Sigmoid colon (tissue), 7 donors: Measurements from ENCODE around the gene SLC7A6. TPM values are rescaled to one million over a fixed set of nuclear protein-coding genes. Genes with fewer than 3 reads are reported as not detected.

Source experiments
- DNase-seq: peaks from one replicate; pipeline ENCODE4 v3.0.0-alpha.2; 2019
- H3K27ac ChIP-seq, 4 donors: fragments of 200-600 bp; sonication (generic); one replicate each; pipeline ENCODE4 v1.5.1; 2016 to 2019; ENCODE audit warnings: mild to moderate bottlenecking in 1 of 4
- H3K27me3 ChIP-seq, 3 donors: fragments of 200-600 bp; sonication (generic); one replicate each; pipeline ENCODE4 v1.5.1; 2019; ENCODE audit warnings: mild to moderate bottlenecking in 1 of 3
- H3K36me3 ChIP-seq, 4 donors: fragments of 200-600 bp; sonication (generic); one replicate each; pipeline ENCODE4 v1.5.1; 2016 to 2019
- H3K4me1 ChIP-seq, 4 donors: fragments of 200-600 bp; sonication (generic); one replicate each; pipeline ENCODE4 v1.5.1; 2017 to 2019
- H3K4me3 ChIP-seq, 4 donors: fragments of 200-600 bp; sonication (generic); one replicate each; pipeline ENCODE4 v1.5.1; 2017 to 2019; ENCODE audit warnings: mild to moderate bottlenecking in 2 of 4, moderate library complexity in 1 of 4
- H3K9me3 ChIP-seq, 4 donors: fragments of 200-600 bp in 3 of 4; sonication (generic) in 3 of 4; one replicate each; pipeline versions ENCODE4 v1.5.1 to v1.6.1; 2013 to 2019
- EP300 ChIP-seq, 4 donors: sonication (generic); formaldehyde crosslinking; IDR thresholded peaks; one replicate each; pipeline ENCODE4 v1.6.1; 2017; ENCODE audit warnings: antibody characterized with exemption in 4 of 4
- POLR2A ChIP-seq, 2 donors: fragments of 450-650 bp; IDR thresholded peaks; one replicate each; pipeline ENCODE4 v1.6.1; 2016; ENCODE audit warnings: antibody characterized with exemption in 2 of 2, mild to moderate bottlenecking in 2 of 2, moderate library complexity in 2 of 2
- POLR2AphosphoS5 ChIP-seq, 4 donors: sonication (generic); formaldehyde crosslinking; IDR thresholded peaks; one replicate each; pipeline ENCODE4 v1.6.1; 2017; ENCODE audit warnings: antibody characterized with exemption in 4 of 4
- WGBS, 2 donors: extraction: QIAGEN DNeasy Blood & Tissue Kit; methylation state at CpG; one replicate each; pipeline ENCODE4 v1.1.7; 2013; 5-methylcytosine and 5-hydroxymethylcytosine counted together
- intact Hi-C: fragments of 100-400 bp; cut with DNase I; formaldehyde crosslinking; loops from one replicate; pipeline ENCODE4 v1.15.1; 2023
- polyA plus RNA-seq, 3 donors: library from polyadenylated mRNA; stranded (reverse); fragments of 200-250 nt; gene quantifications; one replicate each; pipeline ENCODE4 v1.2.3, GENCODE V29; 2013
- total RNA-seq, 4 donors: library from RNA; depleted of rRNA; stranded (reverse); fragments of >200 nt; gene quantifications; one replicate each; pipeline ENCODE4 v1.1.0, GENCODE V29; 2016
- TF ChIP-seq, protein P1 (sequence below), 4 experiments: fragments of 450-650 bp in 3 of 4; fragments of 200-600 bp in 1 of 4; IDR thresholded peaks; one replicate each; pipeline ENCODE4 v1.5.1; 2016 to 2019; ENCODE audit warnings: antibody characterized with exemption in 4 of 4, mild to moderate bottlenecking in 3 of 4, moderate library complexity in 2 of 4
- donor health status: healthy with polysubstance abuse.
- donor health status: Bipolar disorder and iron deficiency.
- donor health status: healthy.

The SLC7A6 gene
- total and polyA plus RNA-seq, 7 donors = 1.8 to 40.7 (median 26.8) TPM

DNA sequence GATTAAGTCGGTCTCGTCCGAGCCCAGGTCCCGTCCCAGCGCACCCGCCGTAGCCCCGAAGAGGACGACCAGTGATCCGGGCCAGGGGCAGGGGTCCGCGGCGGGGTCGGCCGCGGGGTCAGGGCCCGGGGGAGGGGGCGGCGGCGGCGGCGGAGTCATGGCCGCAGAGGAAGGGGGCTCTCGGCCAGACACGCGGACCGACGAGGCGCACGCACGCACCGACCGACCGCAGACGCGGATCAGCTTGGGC, 28.5 kb upstream of the SLC7A6 start, which contains the start of gene ESRP2:
Gene ESRP2 (minus strand): TSS at position 241 of the 250 bp plus-strand sequence. CDS start 82 bp downstream, at position 159.
- WGBS, 2 donors = 1 to 6% methylated on average over 36 of the region's 36 CpGs
- Histone ChIP-seq H3K36me3 (no peaks in the 10 kb centered on the region), H3K27me3 (no peaks in the 10 kb centered on the region), H3K9me3 (no peaks in the 10 kb centered on the region), H3K27ac (peak within 1 kb of the TSS; percentile 74 to 88 (median 80)), H3K4me3 (peak within 1 kb of the TSS; percentile 39 to 73 (median 54)), H3K4me1 (peaks cover 0 to 37% (median 35%) of the 10 kb centered on the region in 4 donors)
- no peak for DNase-seq
- intact Hi-C loops = no loop called here
- TF ChIP-seq EP300 (IDR thresholded peaks at IDR 0.05) (no peak), POLR2A (IDR thresholded peaks at IDR 0.05) (no peak), POLR2AphosphoS5 (IDR thresholded peaks at IDR 0.05) (no peak)
- TF ChIP-seq, protein P1, sequence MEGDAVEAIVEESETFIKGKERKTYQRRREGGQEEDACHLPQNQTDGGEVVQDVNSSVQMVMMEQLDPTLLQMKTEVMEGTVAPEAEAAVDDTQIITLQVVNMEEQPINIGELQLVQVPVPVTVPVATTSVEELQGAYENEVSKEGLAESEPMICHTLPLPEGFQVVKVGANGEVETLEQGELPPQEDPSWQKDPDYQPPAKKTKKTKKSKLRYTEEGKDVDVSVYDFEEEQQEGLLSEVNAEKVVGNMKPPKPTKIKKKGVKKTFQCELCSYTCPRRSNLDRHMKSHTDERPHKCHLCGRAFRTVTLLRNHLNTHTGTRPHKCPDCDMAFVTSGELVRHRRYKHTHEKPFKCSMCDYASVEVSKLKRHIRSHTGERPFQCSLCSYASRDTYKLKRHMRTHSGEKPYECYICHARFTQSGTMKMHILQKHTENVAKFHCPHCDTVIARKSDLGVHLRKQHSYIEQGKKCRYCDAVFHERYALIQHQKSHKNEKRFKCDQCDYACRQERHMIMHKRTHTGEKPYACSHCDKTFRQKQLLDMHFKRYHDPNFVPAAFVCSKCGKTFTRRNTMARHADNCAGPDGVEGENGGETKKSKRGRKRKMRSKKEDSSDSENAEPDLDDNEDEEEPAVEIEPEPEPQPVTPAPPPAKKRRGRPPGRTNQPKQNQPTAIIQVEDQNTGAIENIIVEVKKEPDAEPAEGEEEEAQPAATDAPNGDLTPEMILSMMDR (IDR thresholded peaks at IDR 0.05) = no peak

GRCh38 chr16:68236137-68236825, 28.0 kb upstream of the SLC7A6 start:
- Histone ChIP-seq H3K36me3 (no peaks in the 10 kb centered on the region), H3K27me3 (no peaks in the 10 kb centered on the region), H3K9me3 (no peaks in the 10 kb centered on the region), H3K4me1 (peaks cover 0 to 37% (median 35%) of the 10 kb centered on the region in 4 donors), H3K4me3 (peak overlapping the region in 3 of 4 donors; percentile 49 to 73 (median 58)), H3K27ac (peak overlapping the region; percentile 74 to 88 (median 80))
- intact Hi-C loops = no loop called here
- TF ChIP-seq POLR2A (IDR thresholded peaks at IDR 0.05) (peak in 1 of 2 donors; percentile 77), EP300 (IDR thresholded peaks at IDR 0.05) (no peak), POLR2AphosphoS5 (IDR thresholded peaks at IDR 0.05) (peak in 1 of 4 donors; percentile 52)
- TF ChIP-seq, protein P1 (IDR thresholded peaks at IDR 0.05) = no peak
- peak; percentile 77 for DNase-seq
- WGBS, 2 donors = 3 to 8% methylated on average over 45 of the region's 45 CpGs

- no peaks in the 10 kb centered on the region for H3K27me3 ChIP-seq
- H3K27ac ChIP-seq = peak overlapping the region; percentile 74 to 88 (median 80)
Observed at GRCh38 chr16:68236826-68237242, 27.5 kb upstream of the SLC7A6 start.

DNA sequence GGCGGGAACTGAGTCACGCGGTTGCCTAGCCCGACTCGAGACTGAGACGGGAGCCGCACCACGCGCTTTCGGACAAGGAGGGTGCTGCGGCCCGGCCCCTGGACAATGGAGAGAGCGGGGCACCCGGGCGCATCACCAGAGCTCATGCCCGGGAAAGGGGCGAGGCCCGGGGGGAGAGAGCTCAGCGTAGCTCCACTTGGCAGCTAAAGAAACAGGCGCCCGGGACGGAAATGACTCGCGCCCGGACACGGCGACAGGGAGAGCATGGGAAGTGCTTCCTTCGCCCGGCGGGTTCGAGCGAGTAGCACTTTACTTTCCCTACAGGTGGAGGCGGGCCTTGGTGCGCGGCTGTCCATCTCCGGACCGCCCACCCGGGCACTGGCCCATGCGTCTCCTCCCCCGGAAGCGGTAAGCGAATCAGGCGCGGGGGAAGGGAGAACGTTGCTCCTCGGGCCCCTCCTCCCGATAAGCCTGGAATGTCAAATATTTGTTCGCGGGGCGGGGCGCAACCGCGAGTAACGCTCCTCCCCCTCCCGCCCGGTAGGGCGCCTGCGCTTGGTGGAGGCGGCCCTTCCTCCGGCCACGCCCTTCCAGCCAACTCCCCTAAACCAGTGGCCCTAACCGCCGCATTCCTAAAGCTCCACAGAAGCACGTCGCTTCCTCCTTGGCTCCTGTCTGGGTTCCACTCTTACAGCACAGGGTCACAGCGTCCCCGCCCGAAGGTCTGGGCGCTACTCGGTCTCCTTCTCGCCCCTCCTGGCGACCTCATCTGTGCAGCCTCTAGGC, 26.9 kb upstream of the SLC7A6 start:
- peak; percentile 99 for DNase-seq
- 0% methylated on average over 72 of the region's 72 CpGs for WGBS, 2 donors
- TF ChIP-seq POLR2AphosphoS5 (IDR thresholded peaks at IDR 0.05) (peak; percentile 82 to 95 (median 94)), POLR2A (IDR thresholded peaks at IDR 0.05) (peak; percentile 45 to 76), EP300 (IDR thresholded peaks at IDR 0.05) (peak in 1 of 4 donors; percentile 28)
- TF ChIP-seq, protein P1 (IDR thresholded peaks at IDR 0.05) = no peak
- Histone ChIP-seq H3K27ac (peak overlapping the region; percentile 74 to 88 (median 80)), H3K9me3 (no peaks in the 10 kb centered on the region), H3K4me1 (peaks cover 0 to 37% (median 35%) of the 10 kb centered on the region in 4 donors), H3K36me3 (no peaks in the 10 kb centered on the region), H3K4me3 (peak overlapping the region; percentile 39 to 73 (median 54)), H3K27me3 (no peaks in the 10 kb centered on the region)
- intact Hi-C loops = no loop called here

More at GRCh38 chr16:68236826-68237242, 27.5 kb upstream of the SLC7A6 start:
- TF ChIP-seq POLR2AphosphoS5 (IDR thresholded peaks at IDR 0.05) (no peak), POLR2A (IDR thresholded peaks at IDR 0.05) (no peak), EP300 (IDR thresholded peaks at IDR 0.05) (no peak)
- TF ChIP-seq, protein P1 (IDR thresholded peaks at IDR 0.05) = no peak
- WGBS, 2 donors = 3 to 9% methylated on average over 21 of the region's 21 CpGs
- intact Hi-C loops = no loop called here
- no peaks in the 10 kb centered on the region for H3K36me3 ChIP-seq
- no peaks in the 10 kb centered on the region for H3K9me3 ChIP-seq
- H3K4me1 ChIP-seq = peaks cover 0 to 37% (median 35%) of the 10 kb centered on the region in 4 donors
- peak; percentile 76 for DNase-seq
- peak overlapping the region; percentile 39 to 73 (median 54) for H3K4me3 ChIP-seq
